ENCODE measurements around the gene TNF.
"Not testable (repeated sequence)": the region's sequence is repeated elsewhere in the genome, so short reads cannot be mapped to it uniquely, and the experiment has no call there.

- not testable (repeated sequence) for TF ChIP-seq CTCF, POLR2A (IDR thresholded peaks at IDR 0.05)
Measured at GRCh38 chr6:31590691-31591090, 15.3 kb downstream of the TNF start.

All from testis (tissue), 2 donors.